ENCODE measurements around the gene EIF3F. TPM values are rescaled to one million over a fixed set of nuclear protein-coding genes. Genes with fewer than 3 reads are reported as not detected.

Gene EIF3F, protein sequence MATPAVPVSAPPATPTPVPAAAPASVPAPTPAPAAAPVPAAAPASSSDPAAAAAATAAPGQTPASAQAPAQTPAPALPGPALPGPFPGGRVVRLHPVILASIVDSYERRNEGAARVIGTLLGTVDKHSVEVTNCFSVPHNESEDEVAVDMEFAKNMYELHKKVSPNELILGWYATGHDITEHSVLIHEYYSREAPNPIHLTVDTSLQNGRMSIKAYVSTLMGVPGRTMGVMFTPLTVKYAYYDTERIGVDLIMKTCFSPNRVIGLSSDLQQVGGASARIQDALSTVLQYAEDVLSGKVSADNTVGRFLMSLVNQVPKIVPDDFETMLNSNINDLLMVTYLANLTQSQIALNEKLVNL
- total RNA-seq = 100 to 1,000 TPM; 212 to 222 TPM

GRCh38 chr11:7986768-7987559, at the start of gene EIF3F:
Gene EIF3F (plus strand): TSS chr11:7987337. CDS start chr11:7987353, 16 bp downstream.
- no peaks in the 10 kb centered on the region for H3K9me3 Mint-ChIP-seq (ENCODE audit: insufficient read depth)

GRCh38 chr11:7941146-7941545, 46.0 kb upstream of the EIF3F start:
- H3K4me1 Mint-ChIP-seq (ENCODE audit: low read depth) = no peaks in the 10 kb centered on the region
- H3K27me3 Mint-ChIP-seq (ENCODE audit: low read depth) = peaks cover 3% of the 10 kb centered on the region
- ChIA-PET POLR2A (no interaction called here), CTCF (no interaction called here)
- H3K9me3 Mint-ChIP-seq (ENCODE audit: insufficient read depth) = peaks cover 17% of the 10 kb centered on the region
- H3K4me3 Mint-ChIP-seq = no peak overlapping the region
- H3K27ac Mint-ChIP-seq = no peak overlapping the region
- no peaks in the 10 kb centered on the region for H3K36me3 Mint-ChIP-seq (ENCODE audit: low read depth)
- no peak for ATAC-seq
- DNase-seq = no peak

More at GRCh38 chr11:7986768-7987559, at the start of gene EIF3F:
- H3K27ac Mint-ChIP-seq = peak within 1 kb of the TSS; percentile 94
- H3K36me3 Mint-ChIP-seq (ENCODE audit: low read depth) = peaks cover 24% of the 10 kb centered on the region
- ATAC-seq (peak; percentile 99), DNase-seq (peak; percentile 96)
- H3K4me1 Mint-ChIP-seq (ENCODE audit: low read depth) = peaks cover 35% of the 10 kb centered on the region
- ChIA-PET CTCF (interaction anchor here (0.6 to 3.5 kb wide), 26 partner anchors 9 to 707 kb away, joined by 3 to 97 read pairs (median 4); partner anchors contain the start of gene PPFIBP2), POLR2A (interaction anchor here (1.0 to 1.3 kb wide), 6 partner anchors 9 to 701 kb away, joined by 3 to 5 read pairs (median 3); partner anchors contain the start of genes RPL27A and TRIM66)
- H3K4me3 Mint-ChIP-seq = peak within 1 kb of the TSS; percentile 94
- no peaks in the 10 kb centered on the region for H3K27me3 Mint-ChIP-seq (ENCODE audit: low read depth)

DNA sequence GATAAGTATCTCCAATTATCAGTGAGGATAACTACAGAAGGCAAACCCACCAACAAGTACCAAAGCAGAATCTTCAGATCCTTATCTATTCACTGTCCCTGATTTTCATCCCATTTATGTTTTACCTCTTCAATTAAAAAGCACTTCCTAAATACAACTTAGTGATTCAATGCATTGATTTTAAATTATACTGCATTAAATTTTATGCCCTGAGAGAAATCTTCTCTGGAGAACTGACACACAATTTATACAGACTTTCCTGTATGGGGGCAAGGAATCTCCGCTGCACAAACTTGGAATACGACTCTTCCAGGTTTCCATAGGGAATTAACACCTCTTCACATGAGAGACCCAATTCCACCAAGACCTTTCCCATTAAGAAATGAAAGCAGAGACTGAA, 45.5 kb upstream of the EIF3F start, which contains the start of gene OR10A3:
TSS of gene OR10A3 (minus strand) at position 101 of the 400 bp plus-strand sequence. CDS start 2,188 bp downstream, outside the sequence.
- Mint-ChIP-seq H3K4me3 (no peak within 1 kb of the TSS), H3K4me1 (ENCODE audit: low read depth) (no peaks in the 10 kb centered on the region), H3K27me3 (ENCODE audit: low read depth) (peaks cover 3% of the 10 kb centered on the region), H3K9me3 (ENCODE audit: insufficient read depth) (peaks cover 17% of the 10 kb centered on the region), H3K27ac (no peak within 1 kb of the TSS), H3K36me3 (ENCODE audit: low read depth) (no peaks in the 10 kb centered on the region)
- POLR2A ChIA-PET = no interaction called here
- CTCF ChIA-PET = no interaction called here
- DNase-seq (no peak), ATAC-seq (no peak)

DNA sequence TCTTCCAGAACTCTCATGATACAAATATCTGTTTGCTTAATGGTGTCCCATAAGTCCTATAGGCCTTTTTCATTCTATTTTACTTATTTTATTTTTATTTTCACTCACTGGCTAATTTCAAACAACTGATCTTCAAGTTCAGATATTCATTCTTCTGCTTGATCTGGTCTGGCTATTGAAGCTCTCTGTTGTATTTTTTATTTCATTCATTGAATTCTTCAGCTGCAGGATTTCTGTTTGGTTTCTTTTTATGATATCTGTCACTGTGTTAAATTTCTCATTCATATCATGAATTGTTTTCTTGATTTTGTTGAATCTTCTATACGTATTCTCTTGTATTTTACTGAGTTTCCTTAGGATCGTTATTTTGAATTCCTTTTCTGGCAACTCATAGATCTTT, 43.0 kb upstream of the EIF3F start:
- H3K36me3 Mint-ChIP-seq (ENCODE audit: low read depth) = no peaks in the 10 kb centered on the region
- ATAC-seq = no peak
- H3K4me3 Mint-ChIP-seq = no peak overlapping the region
- ChIA-PET POLR2A (no interaction called here), CTCF (no interaction called here)
- H3K9me3 Mint-ChIP-seq (ENCODE audit: insufficient read depth) = peaks cover 17% of the 10 kb centered on the region
- H3K27me3 Mint-ChIP-seq (ENCODE audit: low read depth) = peaks cover 11% of the 10 kb centered on the region
- H3K27ac Mint-ChIP-seq = no peak overlapping the region
- H3K4me1 Mint-ChIP-seq (ENCODE audit: low read depth) = no peaks in the 10 kb centered on the region
- DNase-seq = no peak

DNA sequence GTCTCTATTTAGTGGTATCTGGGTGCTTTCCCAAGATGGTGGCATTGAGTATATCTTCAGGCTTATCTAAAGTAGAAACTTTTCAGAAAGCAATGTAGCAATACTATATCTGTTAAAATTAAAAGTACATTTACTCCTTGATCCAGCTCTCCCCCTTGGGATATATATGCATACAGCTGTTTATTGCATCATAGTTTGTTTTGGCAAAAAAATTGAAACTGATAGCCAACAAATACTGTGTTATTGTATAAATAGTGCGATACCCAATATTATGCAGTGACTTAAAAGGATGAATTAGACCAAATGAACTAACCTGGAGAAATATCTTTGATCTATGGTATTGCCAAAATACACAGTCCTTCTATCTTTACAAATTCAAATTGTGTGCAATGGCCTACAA, 37.2 kb upstream of the EIF3F start:
- ChIA-PET CTCF (no interaction called here), POLR2A (no interaction called here)
- Mint-ChIP-seq H3K9me3 (ENCODE audit: insufficient read depth) (no peaks in the 10 kb centered on the region), H3K36me3 (ENCODE audit: low read depth) (no peaks in the 10 kb centered on the region), H3K27ac (no peak overlapping the region), H3K27me3 (ENCODE audit: low read depth) (peaks cover 12% of the 10 kb centered on the region), H3K4me3 (no peak overlapping the region), H3K4me1 (ENCODE audit: low read depth) (no peaks in the 10 kb centered on the region)
- ATAC-seq = no peak
- DNase-seq = no peak

GRCh38 chr11:7955191-7955590, 31.9 kb upstream of the EIF3F start:
- CTCF ChIA-PET = no interaction called here
- H3K27me3 Mint-ChIP-seq (ENCODE audit: low read depth) = peaks cover 10% of the 10 kb centered on the region
- H3K9me3 Mint-ChIP-seq (ENCODE audit: insufficient read depth) = no peaks in the 10 kb centered on the region
- H3K27ac Mint-ChIP-seq = no peak overlapping the region
- no peak overlapping the region for H3K4me3 Mint-ChIP-seq
- no peak for ATAC-seq
- H3K36me3 Mint-ChIP-seq (ENCODE audit: low read depth) = no peaks in the 10 kb centered on the region
- DNase-seq = no peak
- H3K4me1 Mint-ChIP-seq (ENCODE audit: low read depth) = no peaks in the 10 kb centered on the region
- POLR2A ChIA-PET = no interaction called here

GRCh38 chr11:7964261-7964660, 22.9 kb upstream of the EIF3F start:
- H3K27me3 Mint-ChIP-seq (ENCODE audit: low read depth) = peaks cover 8% of the 10 kb centered on the region

DNA sequence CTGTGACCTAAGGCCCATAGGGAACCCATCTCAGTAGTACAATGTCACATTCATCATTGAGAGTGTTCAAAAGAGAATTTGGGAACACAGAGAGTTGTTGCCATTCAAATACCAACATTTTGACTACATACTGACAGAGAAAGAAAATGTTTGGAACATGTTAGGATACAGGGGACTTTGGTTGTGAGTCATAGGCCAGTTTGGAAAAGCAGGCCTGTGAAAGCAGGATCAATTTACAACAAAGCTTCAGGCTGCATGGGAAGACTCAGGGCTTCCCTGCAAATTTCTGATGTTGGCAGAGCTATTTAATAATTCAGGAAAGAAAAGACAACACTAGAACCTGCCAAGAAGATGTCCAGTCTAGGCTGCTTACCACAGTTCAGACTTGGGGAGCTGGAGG, 22.3 kb upstream of the EIF3F start:
- ATAC-seq = no peak
- CTCF ChIA-PET = no interaction called here
- no peaks in the 10 kb centered on the region for H3K4me1 Mint-ChIP-seq (ENCODE audit: low read depth)
- no peak overlapping the region for H3K4me3 Mint-ChIP-seq
- DNase-seq = no peak
- peaks cover 8% of the 10 kb centered on the region for H3K27me3 Mint-ChIP-seq (ENCODE audit: low read depth)
- H3K9me3 Mint-ChIP-seq (ENCODE audit: insufficient read depth) = no peaks in the 10 kb centered on the region
- no peaks in the 10 kb centered on the region for H3K36me3 Mint-ChIP-seq (ENCODE audit: low read depth)
- POLR2A ChIA-PET = no interaction called here
- H3K27ac Mint-ChIP-seq = no peak overlapping the region

More at GRCh38 chr11:7964261-7964660, 22.9 kb upstream of the EIF3F start:
- H3K9me3 Mint-ChIP-seq (ENCODE audit: insufficient read depth) = no peaks in the 10 kb centered on the region
- CTCF ChIA-PET = no interaction called here
- DNase-seq = no peak
- no peaks in the 10 kb centered on the region for H3K4me1 Mint-ChIP-seq (ENCODE audit: low read depth)
- POLR2A ChIA-PET = no interaction called here
- H3K27ac Mint-ChIP-seq = no peak overlapping the region
- H3K4me3 Mint-ChIP-seq = no peak overlapping the region
- ATAC-seq = no peak
- H3K36me3 Mint-ChIP-seq (ENCODE audit: low read depth) = no peaks in the 10 kb centered on the region

DNA sequence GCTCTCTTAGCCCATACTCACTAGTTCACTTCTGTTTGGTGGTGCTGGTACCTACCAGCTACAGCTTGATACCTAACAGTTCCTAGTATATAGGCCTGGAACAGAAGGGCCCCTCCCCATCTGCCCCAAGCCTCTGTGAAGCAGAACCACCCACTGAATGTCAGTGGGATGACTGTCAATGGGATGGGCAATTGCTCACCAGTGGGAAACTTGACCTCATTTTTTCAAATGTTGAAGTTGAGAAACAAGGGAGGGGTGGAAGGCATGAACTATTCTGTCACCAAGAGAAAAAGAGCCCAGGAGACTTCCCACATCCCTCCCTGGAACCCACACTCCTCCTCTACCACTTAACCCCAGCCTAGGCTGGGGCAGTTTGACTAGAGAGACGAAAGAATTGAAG, 21.8 kb upstream of the EIF3F start, which contains the start of gene NLRP10:
TSS of gene NLRP10 (minus strand) at position 62 of the 400 bp plus-strand sequence. CDS start 1,952 bp downstream, outside the sequence.
- DNase-seq (no peak), ATAC-seq (no peak)
- ChIA-PET POLR2A (no interaction called here), CTCF (no interaction called here)
- no peak within 1 kb of the TSS for H3K27ac Mint-ChIP-seq
- H3K36me3 Mint-ChIP-seq (ENCODE audit: low read depth) = no peaks in the 10 kb centered on the region
- H3K9me3 Mint-ChIP-seq (ENCODE audit: insufficient read depth) = no peaks in the 10 kb centered on the region
- H3K4me3 Mint-ChIP-seq = no peak within 1 kb of the TSS
- no peaks in the 10 kb centered on the region for H3K4me1 Mint-ChIP-seq (ENCODE audit: low read depth)
- peaks cover 8% of the 10 kb centered on the region for H3K27me3 Mint-ChIP-seq (ENCODE audit: low read depth)

DNA sequence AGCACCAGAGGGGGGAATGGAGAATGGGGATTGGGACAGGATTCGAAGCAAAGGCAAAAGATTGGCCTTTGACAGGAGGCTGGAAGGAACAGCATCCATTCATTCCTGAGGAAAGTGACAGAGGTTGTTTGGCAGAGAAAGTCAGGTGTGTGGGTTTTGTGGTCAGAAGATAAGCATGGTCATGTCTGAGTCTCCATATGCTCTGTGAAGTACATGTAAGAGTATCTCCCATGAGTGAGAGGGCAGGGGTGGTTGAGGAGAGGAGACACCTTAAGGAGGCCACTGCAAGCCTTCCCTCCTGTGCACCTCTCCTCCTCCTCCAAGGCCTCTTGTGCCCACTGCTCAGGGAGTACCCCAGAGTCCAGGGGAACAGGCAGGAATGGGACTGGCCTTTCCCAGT, 20.0 kb upstream of the EIF3F start:
- Mint-ChIP-seq H3K27me3 (ENCODE audit: low read depth) (peaks cover 10% of the 10 kb centered on the region), H3K4me3 (no peak overlapping the region), H3K4me1 (ENCODE audit: low read depth) (no peaks in the 10 kb centered on the region), H3K27ac (no peak overlapping the region), H3K9me3 (ENCODE audit: insufficient read depth) (no peaks in the 10 kb centered on the region), H3K36me3 (ENCODE audit: low read depth) (no peaks in the 10 kb centered on the region)
- DNase-seq (no peak), ATAC-seq (no peak)
- POLR2A ChIA-PET = no interaction called here
- CTCF ChIA-PET = interaction anchor here (1.1 kb wide), 1 partner anchor 20 kb away, joined by 3 read pairs; the partner anchor contains the start of gene EIF3F

DNA sequence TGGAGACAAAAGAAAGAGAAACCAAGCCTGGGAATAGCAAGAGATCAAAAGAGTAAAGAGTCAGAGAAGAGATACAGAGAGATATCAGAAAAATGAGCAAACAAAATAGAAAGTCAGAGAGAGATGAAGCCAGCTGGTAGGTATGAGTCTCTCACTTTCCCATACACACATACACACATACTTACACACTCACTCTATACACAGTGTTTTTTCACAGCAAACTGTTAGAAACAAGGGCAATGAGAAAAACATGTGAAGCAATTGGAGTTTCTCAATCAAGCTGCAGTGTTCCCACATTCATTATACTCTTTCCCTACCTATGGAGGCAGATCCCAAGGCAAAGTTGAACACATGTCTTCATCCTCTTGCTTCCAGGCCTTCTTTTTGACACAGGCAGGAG, 19.3 kb upstream of the EIF3F start:
- Mint-ChIP-seq H3K36me3 (ENCODE audit: low read depth) (no peaks in the 10 kb centered on the region), H3K4me1 (ENCODE audit: low read depth) (no peaks in the 10 kb centered on the region)

DNA sequence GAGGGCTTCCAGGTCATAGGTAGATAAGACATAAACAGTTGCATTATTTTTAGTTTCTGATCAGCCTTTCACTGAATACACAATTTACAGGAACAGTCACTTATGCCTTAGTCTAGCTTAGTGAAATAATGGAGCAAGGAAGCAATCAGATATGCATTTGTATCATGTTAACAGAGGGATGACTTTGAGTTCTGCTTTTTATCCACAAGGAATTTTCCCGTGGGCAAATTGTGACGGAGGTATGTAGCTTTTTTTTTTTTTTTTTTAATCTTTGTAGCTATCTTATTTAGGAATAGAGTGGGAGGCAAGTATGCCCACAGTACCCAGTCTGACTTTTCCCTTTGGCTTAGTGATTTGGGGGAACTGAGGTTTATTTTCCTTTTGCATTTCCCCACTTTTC, 18.5 kb upstream of the EIF3F start:
- ATAC-seq (no peak), DNase-seq (no peak)
- Mint-ChIP-seq H3K9me3 (ENCODE audit: insufficient read depth) (no peaks in the 10 kb centered on the region), H3K27me3 (ENCODE audit: low read depth) (peaks cover 10% of the 10 kb centered on the region), H3K36me3 (ENCODE audit: low read depth) (no peaks in the 10 kb centered on the region), H3K4me3 (no peak overlapping the region), H3K27ac (no peak overlapping the region), H3K4me1 (ENCODE audit: low read depth) (no peaks in the 10 kb centered on the region)
- ChIA-PET CTCF (interaction anchor here (0.8 to 1.2 kb wide), 3 partner anchors 9 to 131 kb away, joined by 3 to 4 read pairs (median 3); no protein-coding TSS in a partner anchor), POLR2A (no interaction called here)

More for the DNA sequence above, 19.3 kb upstream of the EIF3F start:
- POLR2A ChIA-PET = no interaction called here
- no peak for ATAC-seq
- no peak for DNase-seq
- peaks cover 10% of the 10 kb centered on the region for H3K27me3 Mint-ChIP-seq (ENCODE audit: low read depth)
- CTCF ChIA-PET = interaction anchor here (1.1 kb wide), 1 partner anchor 19 kb away, joined by 3 read pairs; the partner anchor contains the start of gene EIF3F
- no peak overlapping the region for H3K27ac Mint-ChIP-seq
- H3K9me3 Mint-ChIP-seq (ENCODE audit: insufficient read depth) = no peaks in the 10 kb centered on the region
- no peak overlapping the region for H3K4me3 Mint-ChIP-seq

All from activated CD8-positive, alpha-beta T cell treated with anti-CD3 and anti-CD28 coated beads, Interleukin-2, amount 10 ng/mL, durations not matched to agents 7 days and 5 days (primary cell).